GM18907 (cell line): Measurements from ENCODE around the gene DYRK4.
"Not testable (repeated sequence)": the region's sequence is repeated elsewhere in the genome, so short reads cannot be mapped to it uniquely, and the experiment has no call there.

Experiments
- ATAC-seq: cut with Tn5 transposase; IDR thresholded peaks from one replicate; pipeline ENCODE4 v1.9.1; 2021; ENCODE audit warnings: mild to moderate bottlenecking, moderate library complexity; ENCODE audit not compliant: unreplicated experiment

Gene DYRK4

DNA sequence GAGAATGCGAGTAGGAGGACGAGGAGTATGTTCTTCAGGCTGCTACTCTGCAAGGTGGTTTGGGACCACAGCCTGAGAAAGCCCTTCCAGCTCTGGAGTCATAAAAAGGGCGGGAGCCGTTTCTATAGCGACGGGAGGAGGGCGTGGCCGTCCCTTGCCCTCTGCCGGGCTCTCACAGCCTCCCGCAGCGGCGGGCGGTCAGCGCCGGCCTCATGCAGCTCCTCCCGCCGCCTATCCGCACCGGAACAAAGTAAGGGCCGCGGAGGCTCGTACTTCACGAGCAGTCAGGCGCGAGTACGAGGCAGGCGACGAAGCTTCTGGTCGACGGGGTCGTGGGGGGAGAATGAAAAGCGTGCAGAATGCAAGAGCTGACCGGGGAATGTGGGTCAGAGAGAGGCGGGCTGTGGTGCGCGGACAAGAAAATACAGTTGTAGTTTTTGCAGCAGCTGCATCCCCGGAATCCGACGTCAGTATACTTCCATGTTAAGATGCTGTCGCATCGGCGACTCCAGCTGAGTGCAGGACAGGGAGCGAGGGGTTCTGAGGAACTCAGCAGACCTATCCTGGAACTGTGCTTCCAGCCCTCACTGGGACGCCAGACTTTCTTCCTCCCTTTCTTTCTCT lies at the start of gene DYRK4:
Gene DYRK4 (plus strand): TSS at position 175 of the 624 bp plus-strand sequence. CDS start 38 bp downstream, at position 213.
- no peak for ATAC-seq

DNA sequence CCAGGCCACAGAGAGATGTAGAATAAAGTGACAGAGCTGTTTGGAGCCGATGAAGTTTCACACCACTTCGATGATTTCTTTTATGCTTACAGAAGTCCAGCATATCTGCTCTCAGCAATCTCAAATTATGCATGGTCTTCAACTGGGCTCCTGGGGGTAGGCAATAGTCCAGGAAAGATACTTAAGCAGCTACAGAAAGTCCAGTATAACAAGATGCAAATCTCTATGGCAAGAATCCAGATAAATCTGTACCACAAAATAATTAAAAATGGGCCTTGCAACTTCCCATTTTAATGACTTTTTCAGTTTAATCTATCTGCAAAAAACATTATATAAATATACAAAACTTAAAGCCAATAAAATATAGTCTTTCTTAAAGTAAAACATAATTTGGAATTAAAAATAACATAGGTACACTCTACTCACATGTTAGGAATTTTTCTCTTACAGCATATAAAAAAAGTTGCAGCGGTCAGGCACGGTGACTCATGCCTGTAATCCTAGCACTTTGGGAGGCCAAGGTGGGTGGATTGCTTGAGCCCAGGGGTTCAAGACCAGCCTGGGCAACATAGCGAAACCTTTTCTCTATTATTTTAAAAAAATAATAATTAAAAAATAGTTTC lies 43.8 kb upstream of the DYRK4 start:
- ATAC-seq: no peak

DNA sequence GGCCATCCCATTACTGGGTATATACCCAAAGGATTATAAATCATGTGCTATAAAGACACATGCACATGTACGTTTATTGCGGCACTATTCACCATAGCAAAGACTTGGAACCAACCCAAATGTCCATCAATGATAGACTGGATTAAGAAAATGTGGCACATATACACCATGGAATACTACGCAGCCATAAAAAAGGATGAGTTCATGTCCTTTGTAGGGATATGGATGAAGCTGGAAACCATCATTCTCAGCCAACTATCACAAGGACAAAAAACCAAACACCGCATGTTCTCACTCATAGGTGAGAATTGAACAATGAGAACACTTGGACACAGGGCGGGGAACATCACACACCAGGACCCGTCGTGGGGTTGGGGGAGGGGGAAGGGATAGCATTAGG lies 38.6 kb upstream of the DYRK4 start:
- ATAC-seq: not testable (repeated sequence)

DNA sequence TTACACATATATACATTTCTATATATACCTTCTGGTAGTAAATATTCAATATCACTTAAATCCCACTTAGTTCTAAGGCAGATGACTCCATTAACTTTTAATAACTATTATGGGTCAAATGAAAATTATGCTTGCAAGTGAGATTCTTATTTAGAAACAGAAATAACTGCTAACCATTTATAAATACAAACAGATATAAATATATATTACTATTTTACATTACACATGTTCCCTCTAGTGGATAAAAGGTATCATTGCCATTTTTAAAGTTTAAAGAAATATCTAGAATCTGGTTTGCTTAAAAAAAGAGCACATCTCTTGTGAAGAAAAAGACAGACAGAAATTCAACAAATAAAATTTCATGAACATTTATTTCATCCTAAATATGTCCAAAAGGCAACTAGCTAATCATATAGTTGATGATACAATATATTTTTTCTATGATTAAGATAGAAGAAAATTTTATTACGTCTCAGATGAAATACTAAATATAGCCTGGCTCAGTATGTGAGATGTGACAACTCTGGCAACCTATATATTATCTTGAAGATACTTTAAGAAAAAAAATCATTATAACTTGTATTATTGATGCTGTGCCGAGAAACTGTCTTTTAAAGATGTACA lies 35.0 kb upstream of the DYRK4 start:
- ATAC-seq: no peak

DNA sequence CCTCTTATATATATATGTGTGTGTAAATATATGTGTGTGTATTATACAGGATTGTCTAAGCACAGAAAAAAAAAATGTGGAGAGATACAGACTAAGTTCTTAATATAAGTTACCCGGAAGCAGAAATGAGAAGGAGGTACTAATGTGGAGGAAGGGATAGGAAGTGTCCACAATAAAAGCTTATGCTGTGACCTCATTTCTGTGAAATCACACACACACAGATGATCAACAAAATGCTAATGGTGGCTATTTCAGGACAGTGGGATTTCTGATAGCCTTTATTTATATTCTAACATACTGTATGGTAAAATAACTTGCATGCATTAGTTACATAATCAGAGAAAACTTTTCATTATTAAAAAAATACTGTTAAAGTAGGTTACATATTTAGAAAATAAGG lies 31.8 kb upstream of the DYRK4 start:
- no peak for ATAC-seq

- ATAC-seq: no peak
Measured at GRCh38 chr12:4530982-4531586, 30.9 kb upstream of the DYRK4 start.

GRCh38 chr12:4535092-4535491 lies 26.9 kb upstream of the DYRK4 start:
- ATAC-seq: no peak

DNA sequence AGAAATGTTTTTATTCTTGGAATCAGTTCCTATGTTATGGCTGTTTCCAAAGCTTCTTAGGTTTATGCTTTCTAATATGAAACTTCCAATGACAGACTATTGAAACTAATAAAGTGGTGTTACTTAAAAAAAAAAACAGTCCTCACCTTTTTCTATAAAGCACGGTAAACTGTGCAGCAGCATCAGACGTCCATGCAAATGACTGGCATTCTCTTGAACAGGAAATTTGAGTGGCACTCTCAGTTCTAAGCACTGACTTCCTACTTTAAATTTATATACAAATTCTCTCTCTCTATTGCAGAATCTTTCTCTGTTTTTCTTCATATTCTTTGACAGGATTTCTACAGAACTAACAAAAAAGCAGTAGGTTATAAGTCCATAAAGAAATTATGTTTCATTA lies 26.1 kb upstream of the DYRK4 start:
- no peak for ATAC-seq

DNA sequence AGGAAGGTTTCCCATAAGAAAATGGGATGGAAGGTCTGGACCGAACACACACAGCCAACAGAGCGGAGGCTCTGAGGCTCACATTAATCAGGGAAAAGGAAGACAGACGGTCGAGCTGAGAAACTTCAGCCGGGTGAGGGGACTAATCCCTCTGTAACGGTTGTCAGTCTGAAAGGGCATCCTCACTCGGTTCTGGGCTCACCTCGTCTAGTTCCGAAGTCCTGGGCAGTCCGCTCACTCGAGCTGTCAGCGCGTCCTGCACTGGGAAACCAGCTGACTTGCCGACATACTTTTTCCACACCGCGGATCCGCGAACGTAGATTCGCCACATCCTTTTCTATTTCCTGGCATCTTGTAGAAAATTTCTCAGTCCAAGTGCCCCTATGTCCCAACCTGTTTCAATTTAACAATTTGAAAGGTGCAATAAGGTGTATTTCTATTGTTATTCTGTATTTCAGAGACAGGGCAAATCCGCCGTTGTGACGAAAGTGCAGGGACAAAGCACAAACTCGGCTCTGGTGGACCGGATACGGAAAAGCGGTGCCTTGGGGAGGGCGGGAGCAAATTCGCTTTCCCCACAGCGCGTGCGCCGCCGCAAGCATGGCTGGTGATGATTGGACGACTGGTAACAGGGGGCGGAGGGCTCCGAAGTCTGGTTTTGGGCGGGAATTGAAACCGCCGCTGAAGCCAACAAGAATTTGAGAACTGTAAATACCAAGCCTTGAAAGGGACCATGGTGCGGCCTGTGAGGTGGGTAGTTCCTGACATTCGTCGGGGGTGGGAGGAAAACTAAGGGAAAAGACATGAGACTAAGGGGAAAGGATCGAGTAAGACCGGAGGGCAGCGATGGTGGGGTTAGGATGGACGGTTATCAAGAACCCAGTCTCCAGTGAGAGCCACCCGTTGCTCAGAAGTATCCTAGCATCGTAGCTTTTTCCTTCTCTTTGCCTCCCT lies 23.5 kb upstream of the DYRK4 start, which contains the start of gene RAD51AP1:
Gene RAD51AP1 (plus strand): TSS at position 684 of the 954 bp plus-strand sequence. CDS start 50 bp downstream, at position 734.
- ATAC-seq: peak; percentile 89

- ATAC-seq: no peak
Measured at GRCh38 chr12:4539167-4539870, 22.7 kb upstream of the DYRK4 start.

- ATAC-seq: no peak
Measured at GRCh38 chr12:4540170-4540569, 21.8 kb upstream of the DYRK4 start.

- no peak for ATAC-seq
Measured at GRCh38 chr12:4540638-4541037, 21.4 kb upstream of the DYRK4 start.

DNA sequence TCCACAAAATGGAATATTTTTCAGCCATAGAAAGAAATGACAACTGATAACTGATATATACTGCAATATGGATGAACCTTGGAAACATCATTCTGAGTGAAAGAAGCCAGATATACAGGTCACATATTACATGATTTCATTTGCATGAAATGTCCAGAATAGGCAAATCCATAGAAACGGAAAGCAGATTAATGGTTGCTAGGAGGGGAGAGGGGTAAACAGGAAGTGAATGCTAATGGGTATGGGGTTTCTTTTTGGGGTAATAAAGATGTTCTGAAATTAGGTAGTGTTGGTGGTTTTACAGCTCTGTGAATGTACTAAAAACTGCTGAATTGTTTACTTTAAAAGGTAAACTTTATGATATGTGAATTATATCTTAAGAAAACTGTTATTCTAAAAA lies 16.8 kb upstream of the DYRK4 start:
- no peak for ATAC-seq

- no peak for ATAC-seq
Measured at GRCh38 chr12:4552191-4552590, 9.8 kb upstream of the DYRK4 start.

DNA sequence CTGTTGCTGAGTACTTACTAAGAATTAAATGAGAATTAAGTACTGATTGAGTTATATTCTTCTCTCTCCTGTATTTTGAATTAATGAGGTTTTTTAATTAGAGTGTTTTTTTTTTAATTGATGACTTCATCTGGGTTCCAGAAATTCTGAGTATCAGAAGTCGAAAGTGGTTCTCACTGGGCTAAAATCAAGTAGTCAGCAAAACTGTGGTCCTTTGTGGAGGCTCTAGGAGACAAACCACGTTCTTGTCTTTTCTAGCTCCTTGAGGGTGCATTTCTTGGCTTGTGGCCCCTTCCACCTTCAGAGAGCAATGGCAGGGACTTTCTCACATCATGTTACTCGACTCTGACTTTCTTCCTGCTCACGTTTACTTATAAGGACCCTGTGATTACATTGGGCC lies 8.1 kb upstream of the DYRK4 start:
- no peak for ATAC-seq

DNA sequence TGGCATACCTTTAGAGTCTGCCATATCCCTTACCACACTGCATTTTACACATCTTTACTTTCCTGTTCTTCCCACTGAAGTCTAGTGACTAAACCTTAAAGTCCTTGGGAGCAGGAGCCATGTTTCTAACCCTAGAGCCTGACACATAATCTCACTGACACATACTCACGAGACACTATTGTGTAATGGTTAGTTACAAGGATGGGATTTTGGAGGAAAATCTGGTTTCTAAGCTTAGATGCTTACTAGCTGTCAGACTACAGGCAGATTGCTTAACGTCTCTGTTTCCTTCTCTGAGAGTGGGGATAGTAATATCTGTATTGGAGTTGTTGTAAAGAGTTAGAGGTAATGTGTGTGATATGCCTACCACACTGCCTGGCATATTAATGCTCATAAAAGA lies 6.2 kb upstream of the DYRK4 start:
- no peak for ATAC-seq

DNA sequence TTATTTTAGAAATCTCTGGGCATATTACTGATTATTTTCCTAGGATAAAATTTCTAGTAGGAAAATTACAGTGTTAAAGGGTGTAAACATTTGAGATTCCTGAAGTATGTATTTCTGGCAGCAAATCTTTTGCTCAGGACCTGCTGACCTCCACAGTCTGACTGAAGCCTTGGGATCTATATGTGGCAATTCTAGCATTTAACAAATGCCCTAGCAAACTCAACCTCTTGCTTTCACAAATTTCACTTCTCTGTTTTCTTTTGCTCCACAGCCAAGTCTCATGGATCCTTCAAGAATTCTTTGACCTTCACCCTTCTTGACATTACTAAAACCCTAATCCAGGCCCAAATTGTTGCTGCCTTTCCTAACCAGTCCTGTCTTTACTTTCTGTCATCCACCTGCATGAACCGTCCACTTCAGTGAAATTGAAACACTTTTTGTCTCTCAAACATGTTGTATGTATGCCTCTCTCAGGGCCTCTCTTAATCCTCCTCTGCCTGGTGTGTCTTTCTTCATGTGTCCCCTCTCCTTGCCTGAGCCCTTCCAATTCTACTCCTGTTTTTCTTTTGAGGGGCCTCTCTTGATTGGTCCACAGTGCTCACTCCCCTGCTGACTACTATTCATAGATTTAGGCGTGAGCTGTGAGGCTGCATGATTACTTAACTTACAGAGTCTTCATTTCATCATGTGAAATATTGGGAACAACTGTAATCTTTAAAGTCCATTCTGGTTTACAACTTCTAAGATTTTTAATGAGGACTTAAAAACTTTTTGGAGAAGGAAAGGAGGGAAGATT lies 5.1 kb upstream of the DYRK4 start:
- ATAC-seq: no peak

GRCh38 chr12:4557586-4557985 lies 4.4 kb upstream of the DYRK4 start:
- ATAC-seq: no peak

DNA sequence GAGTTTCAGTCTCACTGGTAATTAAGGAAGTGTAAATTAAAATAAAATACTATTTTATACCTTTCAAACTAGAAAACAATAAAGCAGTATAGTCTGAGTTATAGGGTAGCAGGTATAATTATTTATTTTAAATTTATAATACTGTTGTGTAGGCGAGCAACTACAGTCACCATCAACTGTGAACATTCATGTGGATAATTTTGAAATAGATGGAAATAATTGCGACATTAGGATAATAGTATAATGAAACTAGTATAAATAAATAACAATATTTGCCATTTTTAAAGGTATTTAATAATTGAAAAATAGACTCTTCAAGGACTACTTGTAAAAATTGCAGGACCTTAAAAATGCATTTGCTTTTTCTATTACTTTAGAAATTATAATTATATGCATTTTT lies 3.8 kb upstream of the DYRK4 start:
- ATAC-seq: no peak
